Suprapubic skin (tissue), 4 donors: ENCODE results near the gene ETS1. TPM values are rescaled to one million over a fixed set of nuclear protein-coding genes. Genes with fewer than 3 reads are reported as not detected.

Source experiments
- DNase-seq, 2 donors: peaks; one replicate each; pipeline ENCODE4 v3.0.0-alpha.2; 2019; ENCODE audit warnings: low spot score in 2 of 2
- H3K27ac ChIP-seq: fragments of 200-600 bp; sonication (generic); one replicate; pipeline ENCODE4 v1.5.1; 2019
- H3K27me3 ChIP-seq: fragments of 200-600 bp; sonication (generic); one replicate; pipeline ENCODE4 v1.5.1; 2019
- H3K36me3 ChIP-seq: fragments of 200-600 bp; sonication (generic); one replicate; pipeline ENCODE4 v1.5.1; 2019
- H3K4me1 ChIP-seq: fragments of 200-600 bp; sonication (generic); one replicate; pipeline ENCODE4 v1.5.1; 2019
- H3K4me3 ChIP-seq: fragments of 200-600 bp; sonication (generic); one replicate; pipeline ENCODE4 v1.5.1; 2019; ENCODE audit warnings: mild to moderate bottlenecking
- H3K9me3 ChIP-seq: fragments of 200-600 bp; sonication (generic); one replicate; pipeline ENCODE4 v1.5.1; 2019
- EP300 ChIP-seq: sonication (generic); formaldehyde crosslinking; IDR thresholded peaks from one replicate; pipeline ENCODE4 v1.6.1; 2017; ENCODE audit warnings: antibody characterized with exemption
- POLR2A ChIP-seq, 2 donors: fragments of 450-650 bp; IDR thresholded peaks; one replicate each; pipeline ENCODE4 v1.6.1; 2017; ENCODE audit warnings: antibody characterized with exemption in 2 of 2, mild to moderate bottlenecking in 2 of 2, moderate library complexity in 2 of 2
- POLR2AphosphoS5 ChIP-seq, 3 donors: sonication (generic); formaldehyde crosslinking; IDR thresholded peaks; one replicate each; pipeline ENCODE4 v1.6.1; 2017; ENCODE audit warnings: antibody characterized with exemption in 3 of 3
- WGBS: methylation state at CpG from one replicate; pipeline ENCODE4 v1.1.5; 2018; 5-methylcytosine and 5-hydroxymethylcytosine counted together
- total RNA-seq, 4 donors: library from RNA; depleted of rRNA; stranded (reverse); fragments of >200 nt; gene quantifications; one replicate each; pipeline ENCODE4 v1.1.0, GENCODE V29; 2016
- TF ChIP-seq, protein P1 (sequence below), 2 donors: fragments of 200-600 bp in 1 of 2; fragments of 450-650 bp in 1 of 2; sonication (generic) in 1 of 2; IDR thresholded peaks; one replicate each; pipeline ENCODE4 v1.5.1; 2016 to 2019; ENCODE audit warnings: antibody characterized with exemption in 2 of 2, mild to moderate bottlenecking in 1 of 2, moderate library complexity in 1 of 2

The ETS1 gene
- total RNA-seq, 4 donors from 2014 or later: 21.7 to 42.6 (median 33.7) TPM

DNA sequence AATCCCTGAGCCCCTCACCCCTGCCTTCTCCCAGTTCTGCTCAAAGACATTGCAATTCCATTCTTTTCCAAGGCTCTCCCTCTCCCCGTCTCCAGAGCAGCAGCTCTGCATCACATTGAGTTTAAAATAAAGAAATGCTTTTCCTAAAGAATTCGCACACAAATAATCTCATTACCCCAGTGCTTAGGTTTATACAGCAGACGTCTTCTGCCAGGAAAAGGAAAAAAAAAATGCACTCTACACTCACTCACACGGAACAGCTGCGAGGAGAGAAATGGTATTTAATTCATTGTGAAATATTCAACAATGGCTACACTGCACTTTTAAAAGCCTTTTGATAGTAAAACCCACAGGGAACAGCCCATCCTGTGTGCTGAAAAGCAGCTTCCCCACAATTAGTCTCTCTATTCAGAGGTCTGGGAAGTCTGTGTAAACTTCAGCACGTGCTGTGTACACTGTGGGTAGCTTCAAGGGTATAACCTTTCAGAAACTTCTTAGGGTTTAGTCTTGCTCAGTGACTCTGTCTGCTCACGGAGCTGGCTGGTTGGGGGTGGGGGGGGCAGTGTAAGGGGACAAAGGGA is 42.8 kb downstream of the ETS1 start:
- no peak overlapping the region for H3K4me3 ChIP-seq
- no peak overlapping the region for H3K27ac ChIP-seq
- peaks cover 23% of the 10 kb centered on the region for H3K4me1 ChIP-seq
- 33% methylated on average over 7 of the region's 7 CpGs for WGBS
- no peaks in the 10 kb centered on the region for H3K27me3 ChIP-seq
- H3K36me3 ChIP-seq: no peaks in the 10 kb centered on the region
- TF ChIP-seq, protein P1, sequence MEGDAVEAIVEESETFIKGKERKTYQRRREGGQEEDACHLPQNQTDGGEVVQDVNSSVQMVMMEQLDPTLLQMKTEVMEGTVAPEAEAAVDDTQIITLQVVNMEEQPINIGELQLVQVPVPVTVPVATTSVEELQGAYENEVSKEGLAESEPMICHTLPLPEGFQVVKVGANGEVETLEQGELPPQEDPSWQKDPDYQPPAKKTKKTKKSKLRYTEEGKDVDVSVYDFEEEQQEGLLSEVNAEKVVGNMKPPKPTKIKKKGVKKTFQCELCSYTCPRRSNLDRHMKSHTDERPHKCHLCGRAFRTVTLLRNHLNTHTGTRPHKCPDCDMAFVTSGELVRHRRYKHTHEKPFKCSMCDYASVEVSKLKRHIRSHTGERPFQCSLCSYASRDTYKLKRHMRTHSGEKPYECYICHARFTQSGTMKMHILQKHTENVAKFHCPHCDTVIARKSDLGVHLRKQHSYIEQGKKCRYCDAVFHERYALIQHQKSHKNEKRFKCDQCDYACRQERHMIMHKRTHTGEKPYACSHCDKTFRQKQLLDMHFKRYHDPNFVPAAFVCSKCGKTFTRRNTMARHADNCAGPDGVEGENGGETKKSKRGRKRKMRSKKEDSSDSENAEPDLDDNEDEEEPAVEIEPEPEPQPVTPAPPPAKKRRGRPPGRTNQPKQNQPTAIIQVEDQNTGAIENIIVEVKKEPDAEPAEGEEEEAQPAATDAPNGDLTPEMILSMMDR (IDR thresholded peaks at IDR 0.05): no peak
- no peak for TF ChIP-seq POLR2A (IDR thresholded peaks at IDR 0.05)
- no peak for TF ChIP-seq POLR2AphosphoS5 (IDR thresholded peaks at IDR 0.05)
- no peak for TF ChIP-seq EP300
- DNase-seq: no peak
- H3K9me3 ChIP-seq: no peaks in the 10 kb centered on the region

DNA sequence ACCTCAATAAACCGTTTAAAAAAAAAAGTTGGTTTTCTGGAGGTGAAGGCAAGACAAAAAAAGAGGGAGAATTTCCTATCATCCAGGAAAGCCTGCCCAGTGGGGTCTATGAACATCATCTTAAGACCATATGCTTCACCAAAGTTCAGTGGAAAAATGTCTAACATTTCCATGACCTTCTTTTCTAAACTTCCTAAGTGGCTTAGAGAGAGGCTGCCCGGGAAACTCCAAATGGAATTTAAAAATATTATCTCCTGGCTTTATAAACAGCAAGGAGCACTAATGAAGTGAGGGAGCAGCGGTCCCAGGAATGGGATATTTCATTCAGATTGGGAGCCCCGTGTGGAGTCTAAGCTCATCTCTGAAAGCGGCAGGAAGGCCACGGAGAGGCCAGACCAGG is 46.9 kb downstream of the ETS1 start:
- no peak for DNase-seq
- H3K4me1 ChIP-seq: peaks cover 6% of the 10 kb centered on the region
- no peak overlapping the region for H3K27ac ChIP-seq
- H3K9me3 ChIP-seq: no peaks in the 10 kb centered on the region
- WGBS: 90% methylated on average over 6 of the region's 6 CpGs
- H3K36me3 ChIP-seq: no peaks in the 10 kb centered on the region
- TF ChIP-seq, protein P1 (IDR thresholded peaks at IDR 0.05): no peak
- H3K4me3 ChIP-seq: no peak overlapping the region
- no peaks in the 10 kb centered on the region for H3K27me3 ChIP-seq

GRCh38 chr11:128536506-128536905 is 50.9 kb downstream of the ETS1 start:
- DNase-seq: no peak
- WGBS: 84% methylated on average over 1 of the region's 1 CpG
- Histone ChIP-seq H3K36me3 (no peaks in the 10 kb centered on the region), H3K27me3 (no peaks in the 10 kb centered on the region), H3K9me3 (no peaks in the 10 kb centered on the region), H3K4me1 (peaks cover 19% of the 10 kb centered on the region), H3K4me3 (no peak overlapping the region), H3K27ac (no peak overlapping the region)
- TF ChIP-seq POLR2A (IDR thresholded peaks at IDR 0.05): no peak
- no peak for TF ChIP-seq POLR2AphosphoS5 (IDR thresholded peaks at IDR 0.05)
- TF ChIP-seq EP300: no peak
- TF ChIP-seq, protein P1 (IDR thresholded peaks at IDR 0.05): no peak

GRCh38 chr11:128535468-128536457 is 51.6 kb downstream of the ETS1 start:
- no peak overlapping the region for H3K27ac ChIP-seq
- WGBS: 69% methylated on average over 1 of the region's 1 CpG
- H3K4me3 ChIP-seq: no peak overlapping the region
- no peaks in the 10 kb centered on the region for H3K27me3 ChIP-seq
- no peak for DNase-seq
- peaks cover 22% of the 10 kb centered on the region for H3K4me1 ChIP-seq
- TF ChIP-seq POLR2A (IDR thresholded peaks at IDR 0.05): no peak
- TF ChIP-seq, protein P1 (IDR thresholded peaks at IDR 0.05): no peak
- TF ChIP-seq EP300: no peak
- no peak for TF ChIP-seq POLR2AphosphoS5 (IDR thresholded peaks at IDR 0.05)
- no peaks in the 10 kb centered on the region for H3K9me3 ChIP-seq
- no peaks in the 10 kb centered on the region for H3K36me3 ChIP-seq

- no peak for DNase-seq
- no peaks in the 10 kb centered on the region for H3K27me3 ChIP-seq
- no peak for TF ChIP-seq POLR2A (IDR thresholded peaks at IDR 0.05)
- TF ChIP-seq POLR2AphosphoS5 (IDR thresholded peaks at IDR 0.05): no peak
- no peak for TF ChIP-seq EP300
- TF ChIP-seq, protein P1 (IDR thresholded peaks at IDR 0.05): no peak
- H3K27ac ChIP-seq: no peak overlapping the region
- no peaks in the 10 kb centered on the region for H3K9me3 ChIP-seq
- no peak overlapping the region for H3K4me3 ChIP-seq
- H3K4me1 ChIP-seq: peaks cover 30% of the 10 kb centered on the region
- WGBS: 80% methylated on average over 2 of the region's 2 CpGs
- no peaks in the 10 kb centered on the region for H3K36me3 ChIP-seq
Measured at GRCh38 chr11:128533472-128533871, 53.9 kb downstream of the ETS1 start.
